Liver (tissue), 1 donor: ENCODE data around the gene RPUSD4.

Experiments
- ATF3 ChIP-seq: IDR thresholded peaks from 2 replicates; pipeline ENCODE4 v1.6.1; 2016; ENCODE audit warnings: antibody characterized with exemption
- SP1 ChIP-seq: IDR thresholded peaks from 2 replicates; pipeline ENCODE4 v1.6.1; 2018; ENCODE audit warnings: antibody characterized with exemption, mild to moderate bottlenecking
- donor health status: healthy.

GRCh38 chr11:126165757-126166156, 45.7 kb downstream of the RPUSD4 start:
- no peak for TF ChIP-seq ATF3
- no peak for TF ChIP-seq SP1
